ENCODE results near the gene CDH4. TPM values are rescaled to one million over a fixed set of nuclear protein-coding genes. Genes with fewer than 3 reads are reported as not detected.

The CDH4 gene
- total and polyA plus RNA-seq, 9 of the 15 experiments (the other 6 are each of a cell fraction or from before 2014, with no cell fraction given), result 0.04 TPM; not detected in 8

- TF ChIP-seq REST (IDR thresholded peaks at IDR 0.05; ENCODE audit: borderline replicate concordance) (no peak), REST (CRISPR knock-in tag; IDR thresholded peaks at IDR 0.05; ENCODE audit: low read depth) (no peak), ZNF507 (tag; conservative IDR thresholded peaks at IDR 0.05) (no peak), NFIC (IDR thresholded peaks at IDR 0.05) (no peak), NR1H2 (CRISPR knock-in tag; IDR thresholded peaks at IDR 0.05) (no peak), RNF219 (CRISPR knock-in tag; IDR thresholded peaks at IDR 0.05) (no peak), KDM4B (IDR thresholded peaks at IDR 0.05; ENCODE audit: borderline replicate concordance in 2 of 2, low read depth in 1 of 2) (no peak), ZNF668 (CRISPR knock-in tag; IDR thresholded peaks at IDR 0.05) (no peak), SAP30 (IDR thresholded peaks at IDR 0.05; ENCODE audit: borderline replicate concordance, insufficient read depth, low read depth, low read length, poor library complexity, severe bottlenecking) (no peak), BRCA1 (IDR thresholded peaks at IDR 0.05) (no peak), BRCA1 (CRISPR knock-in tag; IDR thresholded peaks at IDR 0.05) (no peak), HNRNPH1 (optimal IDR thresholded peaks at IDR 0.05; ENCODE audit: low read depth, low read length) (no peak), TAF1 (IDR thresholded peaks at IDR 0.05; ENCODE audit: control insufficient read depth, extremely low read depth, insufficient read depth, low read length, severe bottlenecking) (no peak), YY1 (IDR thresholded peaks at IDR 0.05; ENCODE audit: borderline replicate concordance in 1 of 3, control insufficient read depth in 1 of 3, extremely low read depth in 1 of 3, insufficient read depth in 3 of 3, insufficient read length in 1 of 3, insufficient replicate concordance in 2 of 3, low read depth in 1 of 3, low read length in 2 of 3) (no peak), SMAD4 (CRISPR knock-in tag; conservative IDR thresholded peaks at IDR 0.05) (no peak)
Observed at GRCh38 chr20:61300709-61301108, 48.6 kb downstream of the CDH4 start (continued).
